Fibroblast of villous mesenchyme (primary cell): ENCODE results near the gene MYO10. TPM values are rescaled to one million over a fixed set of nuclear protein-coding genes. Genes with fewer than 3 reads are reported as not detected.

Experiments
- DNase-seq: peaks from one replicate; pipeline ENCODE4 v3.0.0-alpha.2; 2010; ENCODE audit warnings: low read depth
- H3K4me3 ChIP-seq: 2 replicates; pipeline ENCODE4 v1.5.1; 2011; ENCODE audit warnings: low read depth, mild to moderate bottlenecking, low read length
- total RNA-seq: library from RNA; depleted of rRNA; stranded (reverse); fragments of >200 nt; gene quantifications from 2 replicates; pipeline ENCODE4 v1.2.3, GENCODE V29; 2012
- TF ChIP-seq, protein P1 (sequence below): IDR thresholded peaks from 2 replicates; pipeline ENCODE4 v1.5.1; 2012; ENCODE audit warnings: low read depth, mild to moderate bottlenecking, low read length; ENCODE audit not compliant: insufficient read depth

Gene MYO10
- total RNA-seq, 1 donor = 36.7 TPM

DNA sequence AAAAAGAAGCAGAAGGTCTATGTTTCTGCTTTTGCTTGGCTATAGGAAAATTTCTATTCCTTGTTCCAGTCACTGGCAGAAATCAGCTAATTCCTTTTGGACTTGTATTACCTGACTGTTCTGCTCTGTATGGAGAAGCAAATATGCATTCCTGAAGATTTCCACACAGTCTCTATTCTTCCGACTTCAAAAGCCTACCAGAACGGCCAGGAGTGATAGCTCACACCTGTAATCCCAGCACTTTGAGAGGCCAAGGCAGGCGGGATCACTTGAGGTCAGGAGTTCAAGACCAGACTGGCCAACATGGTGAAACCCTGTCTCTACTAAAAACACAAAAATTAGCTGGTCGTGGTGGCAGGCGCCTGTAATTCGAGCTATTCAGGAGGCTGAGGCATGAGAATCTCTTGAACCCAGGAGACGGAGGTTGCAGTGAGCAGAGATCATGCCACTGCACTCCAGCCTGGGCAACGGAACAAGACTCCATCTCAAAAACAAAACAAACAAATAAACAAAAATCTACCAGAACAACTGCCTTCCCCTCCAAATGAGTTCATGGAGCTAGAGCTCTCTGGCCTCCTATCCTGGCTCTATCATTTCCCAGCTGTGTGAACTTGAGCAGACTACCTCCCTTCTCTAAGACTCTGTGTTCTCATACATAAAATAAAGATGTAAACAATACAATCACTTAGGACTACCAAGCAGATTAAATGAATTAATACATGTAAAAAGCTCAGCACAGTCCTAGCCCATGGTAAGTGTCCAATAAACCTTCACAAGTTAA lies 17.0 kb downstream of the MYO10 start:
- no peak for DNase-seq
- no peak overlapping the region for H3K4me3 ChIP-seq
- TF ChIP-seq, protein P1, sequence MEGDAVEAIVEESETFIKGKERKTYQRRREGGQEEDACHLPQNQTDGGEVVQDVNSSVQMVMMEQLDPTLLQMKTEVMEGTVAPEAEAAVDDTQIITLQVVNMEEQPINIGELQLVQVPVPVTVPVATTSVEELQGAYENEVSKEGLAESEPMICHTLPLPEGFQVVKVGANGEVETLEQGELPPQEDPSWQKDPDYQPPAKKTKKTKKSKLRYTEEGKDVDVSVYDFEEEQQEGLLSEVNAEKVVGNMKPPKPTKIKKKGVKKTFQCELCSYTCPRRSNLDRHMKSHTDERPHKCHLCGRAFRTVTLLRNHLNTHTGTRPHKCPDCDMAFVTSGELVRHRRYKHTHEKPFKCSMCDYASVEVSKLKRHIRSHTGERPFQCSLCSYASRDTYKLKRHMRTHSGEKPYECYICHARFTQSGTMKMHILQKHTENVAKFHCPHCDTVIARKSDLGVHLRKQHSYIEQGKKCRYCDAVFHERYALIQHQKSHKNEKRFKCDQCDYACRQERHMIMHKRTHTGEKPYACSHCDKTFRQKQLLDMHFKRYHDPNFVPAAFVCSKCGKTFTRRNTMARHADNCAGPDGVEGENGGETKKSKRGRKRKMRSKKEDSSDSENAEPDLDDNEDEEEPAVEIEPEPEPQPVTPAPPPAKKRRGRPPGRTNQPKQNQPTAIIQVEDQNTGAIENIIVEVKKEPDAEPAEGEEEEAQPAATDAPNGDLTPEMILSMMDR = no peak

DNA sequence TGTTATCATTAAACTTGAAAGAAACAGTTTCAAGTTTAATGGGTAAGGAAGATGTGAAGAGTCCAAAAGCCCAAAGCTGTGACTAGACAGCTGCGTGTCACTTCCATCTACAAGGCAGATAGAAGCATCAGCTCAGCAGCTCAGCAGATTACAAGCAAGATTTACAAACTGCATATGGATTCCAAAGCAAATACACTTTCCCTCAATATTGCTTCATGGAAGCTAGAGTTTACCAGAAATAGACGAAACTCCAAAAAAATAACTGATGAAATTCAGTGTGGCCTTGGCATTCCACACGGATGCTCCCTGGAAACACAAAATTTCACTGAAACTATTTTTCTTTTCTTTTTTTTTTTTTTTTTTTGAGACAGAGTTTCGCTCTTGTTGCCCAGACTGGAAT lies 17.9 kb downstream of the MYO10 start:
- H3K4me3 ChIP-seq = no peak overlapping the region
- TF ChIP-seq, protein P1 = no peak
- no peak for DNase-seq

DNA sequence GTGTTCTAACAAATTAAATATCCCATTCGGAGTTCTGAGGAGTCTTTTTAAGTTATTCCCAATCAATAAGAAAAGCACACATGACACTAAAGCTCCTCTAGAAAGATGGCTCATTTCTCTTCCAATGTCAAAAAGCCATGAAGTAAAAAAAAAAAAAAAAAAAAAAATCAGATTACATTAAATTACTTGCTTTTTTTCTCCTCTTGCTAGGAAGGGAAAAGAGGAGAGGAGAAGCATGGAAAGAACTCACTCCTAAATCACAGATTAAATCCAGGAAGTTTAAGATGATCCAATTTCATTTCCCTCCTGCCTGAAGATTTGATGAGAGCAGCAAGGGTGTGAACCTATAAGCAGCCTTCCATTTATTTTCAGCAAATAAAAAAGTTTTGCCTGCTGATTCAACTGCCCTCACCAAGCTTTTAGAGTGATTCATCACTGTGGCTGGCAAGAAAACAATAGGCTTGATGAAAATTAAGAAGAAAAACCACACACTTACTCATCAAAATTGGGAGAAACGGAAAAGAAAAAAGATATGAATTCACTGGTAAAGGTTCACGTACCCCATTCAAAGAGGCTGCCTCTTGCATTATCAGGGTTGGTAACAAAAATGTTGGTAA lies 19.7 kb downstream of the MYO10 start:
- no peak overlapping the region for H3K4me3 ChIP-seq
- peak; percentile 82 for DNase-seq
- TF ChIP-seq, protein P1 = no peak

DNA sequence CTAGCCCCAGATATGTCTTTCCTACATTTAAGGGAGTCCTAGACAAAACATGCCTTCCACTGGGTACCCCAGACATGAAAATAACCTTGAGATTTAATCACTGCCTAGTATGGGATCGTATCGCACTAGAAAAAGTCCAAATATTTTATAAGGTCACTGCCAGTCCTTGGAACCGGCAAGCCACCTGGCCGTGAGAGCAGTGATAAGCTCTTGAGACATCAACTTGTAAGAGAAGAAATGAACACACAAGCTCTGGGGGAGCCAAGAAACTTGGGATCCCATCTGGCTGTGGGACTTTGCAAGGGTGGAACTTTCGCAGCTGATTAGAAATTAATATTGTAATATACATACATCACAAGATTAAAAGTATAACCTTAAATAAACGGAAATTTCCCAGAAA lies 21.5 kb downstream of the MYO10 start:
- no peak overlapping the region for H3K4me3 ChIP-seq
- TF ChIP-seq, protein P1 = no peak
- no peak for DNase-seq

DNA sequence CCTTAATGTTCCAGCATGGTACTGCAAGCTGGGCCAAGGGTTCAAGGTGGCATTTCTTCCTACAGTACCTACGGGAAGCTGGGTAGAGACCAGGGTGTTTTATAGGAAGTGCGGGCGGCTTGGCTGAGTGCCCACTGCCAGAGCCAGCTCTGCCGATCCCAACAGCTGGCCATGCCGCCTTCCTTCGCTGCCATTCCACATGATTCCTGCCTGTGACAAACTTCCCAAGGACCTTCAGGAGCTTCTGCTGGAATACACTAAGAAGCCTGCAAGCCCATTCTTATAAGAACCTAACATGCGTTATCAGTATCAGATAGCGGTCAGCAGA lies 22.0 kb downstream of the MYO10 start:
- DNase-seq = no peak
- no peak overlapping the region for H3K4me3 ChIP-seq
- TF ChIP-seq, protein P1 = no peak

DNA sequence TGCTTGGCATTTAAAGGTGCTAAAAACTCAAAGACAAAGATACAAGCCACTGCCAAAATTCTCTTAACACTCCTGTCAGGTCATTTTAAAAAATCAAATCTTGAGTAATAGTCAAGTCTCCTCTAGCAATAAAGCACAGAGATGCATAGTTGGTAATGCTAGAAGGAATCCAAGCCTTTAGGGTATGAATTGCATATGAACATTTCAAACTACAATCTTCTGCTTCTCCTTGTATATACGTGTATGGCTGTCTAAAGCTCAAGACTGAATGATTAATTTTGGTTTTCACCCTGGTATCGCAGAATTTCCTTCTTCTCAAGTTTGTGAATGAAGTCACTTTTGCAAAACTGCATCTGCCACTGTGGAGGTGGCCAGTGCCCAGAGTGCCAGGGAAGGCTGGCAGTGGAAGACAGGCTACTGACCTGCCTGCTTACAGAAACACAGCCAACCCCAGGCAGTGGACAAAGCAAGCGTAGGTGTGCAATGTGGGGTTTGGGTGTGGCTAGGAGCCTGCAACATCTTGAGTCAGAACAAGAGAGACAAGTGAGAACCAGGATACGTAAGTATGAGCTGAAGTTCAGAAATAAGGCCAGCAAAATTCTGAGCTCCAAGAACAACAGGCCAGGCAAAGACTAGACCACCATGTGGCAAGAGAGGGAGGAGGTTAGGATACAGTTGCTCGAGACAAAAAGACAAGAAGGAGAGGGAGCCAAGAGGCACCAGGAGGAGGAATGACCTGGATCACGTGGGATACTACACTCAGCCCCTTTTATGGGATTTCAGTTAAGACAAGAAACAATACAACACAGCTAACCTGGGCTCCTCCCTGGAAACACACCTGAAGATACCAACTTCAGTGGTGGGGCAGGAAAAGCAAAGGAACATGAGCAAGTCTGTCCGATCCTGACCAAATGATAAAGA lies 22.6 kb downstream of the MYO10 start:
- no peak for DNase-seq
- TF ChIP-seq, protein P1 = no peak
- no peak overlapping the region for H3K4me3 ChIP-seq
